Measurements from ENCODE around the gene TMEM132A. TPM values are rescaled to one million over a fixed set of nuclear protein-coding genes. Genes with fewer than 3 reads are reported as not detected.

TMEM132A gene
- total RNA-seq, 6 experiments from 2014 or later = 23.8 to 32.2 (median 26.9) TPM

DNA sequence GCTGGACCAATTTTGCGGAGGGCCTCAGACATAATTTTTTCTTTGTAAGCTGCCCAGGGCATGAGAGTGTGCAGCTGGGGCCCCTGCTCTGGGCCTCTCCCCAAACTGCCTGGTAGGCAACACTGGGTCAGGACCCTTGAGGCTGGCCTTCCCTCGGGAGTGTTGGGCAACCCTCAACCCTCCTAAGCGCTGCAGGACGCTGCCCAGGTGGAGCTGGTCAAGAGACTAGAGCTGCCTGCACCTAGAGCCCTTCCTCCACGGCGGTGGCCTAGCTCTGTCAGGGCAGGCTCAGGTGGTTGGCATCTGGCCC, 505 bp upstream of the TMEM132A start:
- H3K36me3 Mint-ChIP-seq (ENCODE audit: low read depth) = peaks cover 10% of the 10 kb centered on the region; the same call in 1 of the 2 replicates
- H3K9me3 Mint-ChIP-seq = no peaks in the 10 kb centered on the region
- peaks cover 25% of the 10 kb centered on the region for H3K4me1 Mint-ChIP-seq (ENCODE audit: low read depth)
- TF ChIP-seq, protein P1, sequence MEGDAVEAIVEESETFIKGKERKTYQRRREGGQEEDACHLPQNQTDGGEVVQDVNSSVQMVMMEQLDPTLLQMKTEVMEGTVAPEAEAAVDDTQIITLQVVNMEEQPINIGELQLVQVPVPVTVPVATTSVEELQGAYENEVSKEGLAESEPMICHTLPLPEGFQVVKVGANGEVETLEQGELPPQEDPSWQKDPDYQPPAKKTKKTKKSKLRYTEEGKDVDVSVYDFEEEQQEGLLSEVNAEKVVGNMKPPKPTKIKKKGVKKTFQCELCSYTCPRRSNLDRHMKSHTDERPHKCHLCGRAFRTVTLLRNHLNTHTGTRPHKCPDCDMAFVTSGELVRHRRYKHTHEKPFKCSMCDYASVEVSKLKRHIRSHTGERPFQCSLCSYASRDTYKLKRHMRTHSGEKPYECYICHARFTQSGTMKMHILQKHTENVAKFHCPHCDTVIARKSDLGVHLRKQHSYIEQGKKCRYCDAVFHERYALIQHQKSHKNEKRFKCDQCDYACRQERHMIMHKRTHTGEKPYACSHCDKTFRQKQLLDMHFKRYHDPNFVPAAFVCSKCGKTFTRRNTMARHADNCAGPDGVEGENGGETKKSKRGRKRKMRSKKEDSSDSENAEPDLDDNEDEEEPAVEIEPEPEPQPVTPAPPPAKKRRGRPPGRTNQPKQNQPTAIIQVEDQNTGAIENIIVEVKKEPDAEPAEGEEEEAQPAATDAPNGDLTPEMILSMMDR (IDR thresholded peaks at IDR 0.05) = no peak
- DNase-seq = no peak
- no peaks in the 10 kb centered on the region for H3K27me3 Mint-ChIP-seq (ENCODE audit: insufficient read depth)
- peak overlapping the region; percentile 89 for H3K4me3 Mint-ChIP-seq
- no peak overlapping the region for H3K27ac Mint-ChIP-seq

DNA sequence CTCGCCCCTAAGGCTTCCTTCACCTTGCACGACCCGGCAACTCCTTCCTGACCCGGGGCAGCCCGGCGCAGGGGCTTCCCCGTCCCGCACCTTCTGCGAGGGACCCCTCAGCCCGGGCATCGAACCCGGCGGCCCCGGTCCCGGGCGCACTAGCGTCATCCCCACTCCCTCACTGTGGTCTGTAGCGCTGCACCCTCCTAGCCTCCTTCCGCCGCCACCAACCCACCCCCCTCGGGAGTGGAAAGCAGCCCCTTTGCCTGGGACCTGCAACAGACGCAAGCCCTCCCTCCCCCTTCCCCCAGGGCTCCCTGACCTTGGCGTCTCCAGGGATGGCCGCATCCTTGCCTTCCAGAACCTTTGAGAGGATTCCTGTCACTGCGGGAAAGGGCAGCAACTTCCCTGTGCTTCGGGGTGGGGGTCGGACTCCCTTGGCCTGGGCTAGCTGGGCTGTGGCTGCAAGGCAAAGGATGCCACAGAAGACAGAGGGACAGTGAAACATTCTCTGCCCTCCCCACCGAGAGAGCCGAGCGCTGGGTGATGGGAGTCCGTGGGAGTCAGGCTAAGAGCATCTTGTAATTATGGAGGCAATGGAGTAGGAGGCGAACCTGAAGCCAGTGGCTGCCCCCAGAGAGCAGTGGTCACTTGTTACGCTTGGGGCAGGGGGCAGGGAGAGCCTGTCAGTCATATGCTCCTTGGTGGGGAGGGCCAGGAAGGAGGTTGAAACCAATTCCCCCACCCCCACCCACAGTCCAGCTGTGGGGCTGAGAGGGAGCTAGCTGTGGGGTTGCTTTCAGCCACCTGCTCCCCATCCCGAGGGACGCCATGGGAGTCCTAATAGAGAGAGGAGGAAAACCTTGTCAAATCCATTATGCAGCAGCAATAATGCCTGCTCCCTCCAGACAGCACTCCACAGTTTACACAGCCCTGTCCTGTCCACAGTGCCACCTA, 920 bp downstream of the TMEM132A start:
- TF ChIP-seq, protein P1 (IDR thresholded peaks at IDR 0.05) = no peak
- Mint-ChIP-seq H3K36me3 (ENCODE audit: low read depth) (peaks cover 10% of the 10 kb centered on the region; the same call in 1 of the 2 replicates), H3K27ac (peak overlapping the region; percentile 61), H3K4me3 (peak overlapping the region; percentile 89), H3K27me3 (ENCODE audit: insufficient read depth) (no peaks in the 10 kb centered on the region), H3K9me3 (no peaks in the 10 kb centered on the region), H3K4me1 (ENCODE audit: low read depth) (peaks cover 13% of the 10 kb centered on the region)
- DNase-seq = no peak

DNA sequence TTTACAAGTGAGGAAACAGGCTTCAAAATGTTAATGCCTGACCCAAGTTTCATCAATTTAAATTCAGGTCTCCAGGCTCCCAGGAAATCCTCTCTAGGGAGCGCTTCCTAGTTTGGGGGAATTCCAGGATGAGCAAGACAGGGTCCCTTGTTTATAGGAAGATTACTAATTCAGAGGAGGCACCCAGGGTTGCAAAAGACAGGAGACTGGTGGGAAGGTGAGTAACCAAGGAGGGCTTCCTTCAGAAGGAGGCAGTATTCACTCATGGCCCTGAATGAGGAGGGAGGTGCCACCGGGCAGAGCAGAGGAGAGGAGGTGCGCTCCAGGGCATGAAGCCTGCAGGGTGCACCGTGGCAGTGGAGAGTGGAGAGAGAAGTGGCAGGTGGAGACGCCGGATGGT, 1.6 kb downstream of the TMEM132A start:
- peak; percentile 59 for DNase-seq
- H3K36me3 Mint-ChIP-seq (ENCODE audit: low read depth) = peaks cover 5% of the 10 kb centered on the region; the same call in 1 of the 2 replicates
- TF ChIP-seq, protein P1 (IDR thresholded peaks at IDR 0.05) = peak; percentile 9; the same call in 1 of the 2 replicates
- H3K27ac Mint-ChIP-seq = peak overlapping the region; percentile 61
- peak overlapping the region; percentile 89 for H3K4me3 Mint-ChIP-seq
- H3K27me3 Mint-ChIP-seq (ENCODE audit: insufficient read depth) = no peaks in the 10 kb centered on the region
- H3K9me3 Mint-ChIP-seq = no peaks in the 10 kb centered on the region
- peaks cover 13% of the 10 kb centered on the region for H3K4me1 Mint-ChIP-seq (ENCODE audit: low read depth)

DNA sequence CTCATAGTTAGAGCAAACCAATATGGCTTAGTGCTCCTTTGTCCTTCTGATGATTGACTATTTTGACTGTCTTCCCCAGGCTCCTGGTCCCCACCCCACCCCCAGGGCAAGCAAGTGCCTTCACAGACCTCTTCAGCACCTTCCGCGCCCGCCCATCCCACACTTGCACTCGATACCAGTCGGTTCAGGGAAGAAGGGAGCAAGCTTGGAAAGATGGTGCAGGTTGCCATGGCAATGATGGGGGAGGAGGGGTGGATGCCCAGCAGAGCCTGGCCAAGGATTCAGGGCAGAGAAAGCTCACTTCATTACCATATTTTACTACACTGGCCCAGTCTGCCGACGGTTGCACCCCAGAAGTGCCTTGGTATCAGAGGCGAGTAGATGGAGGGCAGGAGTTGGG, 2.2 kb downstream of the TMEM132A start:
- TF ChIP-seq, protein P1 (IDR thresholded peaks at IDR 0.05) = no peak
- Mint-ChIP-seq H3K4me1 (ENCODE audit: low read depth) (peaks cover 13% of the 10 kb centered on the region), H3K27ac (no peak overlapping the region), H3K4me3 (no peak overlapping the region), H3K36me3 (ENCODE audit: low read depth) (peaks cover 5% of the 10 kb centered on the region; the same call in 1 of the 2 replicates), H3K9me3 (no peaks in the 10 kb centered on the region), H3K27me3 (ENCODE audit: insufficient read depth) (no peaks in the 10 kb centered on the region)
- DNase-seq = no peak

DNA sequence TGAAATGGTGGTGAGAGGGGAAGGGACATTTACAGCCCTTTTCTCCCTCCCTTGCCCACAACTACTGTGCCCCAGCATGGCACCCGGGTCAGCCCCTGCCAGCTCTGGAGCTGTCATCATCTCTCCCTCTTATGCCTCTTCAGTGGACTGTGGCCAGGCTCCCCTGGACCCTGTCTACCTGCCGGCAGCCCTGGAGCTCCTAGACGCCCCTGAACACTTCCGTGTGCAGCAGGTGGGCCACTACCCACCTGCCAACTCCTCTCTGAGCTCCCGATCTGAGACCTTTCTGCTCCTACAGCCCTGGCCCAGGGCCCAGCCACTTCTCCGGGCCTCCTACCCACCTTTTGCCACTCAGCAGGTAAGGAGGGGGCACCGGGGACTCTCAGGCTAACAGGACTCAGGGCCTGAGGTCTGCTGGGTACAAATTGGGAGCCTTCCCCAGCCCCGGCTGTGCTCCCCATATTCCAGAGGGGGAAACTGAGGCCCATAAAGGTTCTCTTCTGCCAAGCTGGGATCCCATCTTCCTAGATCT, 2.9 kb downstream of the TMEM132A start:
- no peaks in the 10 kb centered on the region for H3K9me3 Mint-ChIP-seq
- peaks cover 13% of the 10 kb centered on the region for H3K4me1 Mint-ChIP-seq (ENCODE audit: low read depth)
- no peaks in the 10 kb centered on the region for H3K27me3 Mint-ChIP-seq (ENCODE audit: insufficient read depth)
- TF ChIP-seq, protein P1 (IDR thresholded peaks at IDR 0.05) = no peak
- H3K4me3 Mint-ChIP-seq = no peak overlapping the region
- H3K27ac Mint-ChIP-seq = no peak overlapping the region
- DNase-seq = no peak
- H3K36me3 Mint-ChIP-seq (ENCODE audit: low read depth) = peaks cover 5% of the 10 kb centered on the region; the same call in 1 of the 2 replicates

Data from HFFc6 (cell line).